ENCODE data around the gene BBS7.

DNA sequence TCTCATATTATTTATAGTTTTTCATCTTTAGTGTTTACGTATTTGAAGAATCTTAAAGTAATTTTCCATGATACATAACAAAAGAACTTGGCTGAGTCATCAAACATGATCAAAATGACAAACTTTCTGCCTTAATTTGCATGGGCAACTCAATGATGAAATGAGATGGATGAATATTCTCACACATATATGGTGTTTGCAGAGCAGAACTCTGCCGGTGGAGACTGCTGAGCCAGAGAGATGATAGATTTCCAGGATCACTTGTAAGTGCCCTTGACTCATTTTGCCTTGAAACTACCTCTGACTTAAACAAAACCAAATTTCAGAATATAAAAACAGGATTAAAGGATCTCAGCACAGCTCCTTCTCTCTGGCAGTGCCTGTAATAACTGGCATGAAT is 43.4 kb upstream of the BBS7 start:
- TF ChIP-seq, protein P1, sequence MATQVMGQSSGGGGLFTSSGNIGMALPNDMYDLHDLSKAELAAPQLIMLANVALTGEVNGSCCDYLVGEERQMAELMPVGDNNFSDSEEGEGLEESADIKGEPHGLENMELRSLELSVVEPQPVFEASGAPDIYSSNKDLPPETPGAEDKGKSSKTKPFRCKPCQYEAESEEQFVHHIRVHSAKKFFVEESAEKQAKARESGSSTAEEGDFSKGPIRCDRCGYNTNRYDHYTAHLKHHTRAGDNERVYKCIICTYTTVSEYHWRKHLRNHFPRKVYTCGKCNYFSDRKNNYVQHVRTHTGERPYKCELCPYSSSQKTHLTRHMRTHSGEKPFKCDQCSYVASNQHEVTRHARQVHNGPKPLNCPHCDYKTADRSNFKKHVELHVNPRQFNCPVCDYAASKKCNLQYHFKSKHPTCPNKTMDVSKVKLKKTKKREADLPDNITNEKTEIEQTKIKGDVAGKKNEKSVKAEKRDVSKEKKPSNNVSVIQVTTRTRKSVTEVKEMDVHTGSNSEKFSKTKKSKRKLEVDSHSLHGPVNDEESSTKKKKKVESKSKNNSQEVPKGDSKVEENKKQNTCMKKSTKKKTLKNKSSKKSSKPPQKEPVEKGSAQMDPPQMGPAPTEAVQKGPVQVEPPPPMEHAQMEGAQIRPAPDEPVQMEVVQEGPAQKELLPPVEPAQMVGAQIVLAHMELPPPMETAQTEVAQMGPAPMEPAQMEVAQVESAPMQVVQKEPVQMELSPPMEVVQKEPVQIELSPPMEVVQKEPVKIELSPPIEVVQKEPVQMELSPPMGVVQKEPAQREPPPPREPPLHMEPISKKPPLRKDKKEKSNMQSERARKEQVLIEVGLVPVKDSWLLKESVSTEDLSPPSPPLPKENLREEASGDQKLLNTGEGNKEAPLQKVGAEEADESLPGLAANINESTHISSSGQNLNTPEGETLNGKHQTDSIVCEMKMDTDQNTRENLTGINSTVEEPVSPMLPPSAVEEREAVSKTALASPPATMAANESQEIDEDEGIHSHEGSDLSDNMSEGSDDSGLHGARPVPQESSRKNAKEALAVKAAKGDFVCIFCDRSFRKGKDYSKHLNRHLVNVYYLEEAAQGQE (IDR thresholded peaks at IDR 0.05; ENCODE audit: low read depth, low read length), result no peak
- TF ChIP-seq RB1 (IDR thresholded peaks at IDR 0.05; ENCODE audit: borderline replicate concordance) (no peak), HCFC1 (IDR thresholded peaks at IDR 0.05; ENCODE audit: low read length) (no peak), POLR2A (IDR thresholded peaks at IDR 0.05; ENCODE audit: low read depth, low read length) (no peak), MYB (IDR thresholded peaks at IDR 0.05; ENCODE audit: borderline replicate concordance, low read depth, low read length) (no peak), KLF5 (IDR thresholded peaks at IDR 0.05; ENCODE audit: partially characterized antibody) (no peak)
- TF ChIP-seq, protein P2, sequence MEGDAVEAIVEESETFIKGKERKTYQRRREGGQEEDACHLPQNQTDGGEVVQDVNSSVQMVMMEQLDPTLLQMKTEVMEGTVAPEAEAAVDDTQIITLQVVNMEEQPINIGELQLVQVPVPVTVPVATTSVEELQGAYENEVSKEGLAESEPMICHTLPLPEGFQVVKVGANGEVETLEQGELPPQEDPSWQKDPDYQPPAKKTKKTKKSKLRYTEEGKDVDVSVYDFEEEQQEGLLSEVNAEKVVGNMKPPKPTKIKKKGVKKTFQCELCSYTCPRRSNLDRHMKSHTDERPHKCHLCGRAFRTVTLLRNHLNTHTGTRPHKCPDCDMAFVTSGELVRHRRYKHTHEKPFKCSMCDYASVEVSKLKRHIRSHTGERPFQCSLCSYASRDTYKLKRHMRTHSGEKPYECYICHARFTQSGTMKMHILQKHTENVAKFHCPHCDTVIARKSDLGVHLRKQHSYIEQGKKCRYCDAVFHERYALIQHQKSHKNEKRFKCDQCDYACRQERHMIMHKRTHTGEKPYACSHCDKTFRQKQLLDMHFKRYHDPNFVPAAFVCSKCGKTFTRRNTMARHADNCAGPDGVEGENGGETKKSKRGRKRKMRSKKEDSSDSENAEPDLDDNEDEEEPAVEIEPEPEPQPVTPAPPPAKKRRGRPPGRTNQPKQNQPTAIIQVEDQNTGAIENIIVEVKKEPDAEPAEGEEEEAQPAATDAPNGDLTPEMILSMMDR (IDR thresholded peaks at IDR 0.05 in 2 of 3, conservative IDR thresholded peaks at IDR 0.05 in 1 of 3; ENCODE audit: control insufficient read depth in 2 of 3, extremely low read depth in 1 of 3, insufficient read depth in 1 of 3, low read depth in 3 of 3, low read length in 3 of 3), result no peak
